ENCODE measurements around the gene INHBB. TPM values are rescaled to one million over a fixed set of nuclear protein-coding genes. Genes with fewer than 3 reads are reported as not detected.

INHBB gene
- polyA plus RNA-seq, 2 of the 4 experiments (the other 2 are of a cell fraction): 7.2 to 25.3 TPM

DNA sequence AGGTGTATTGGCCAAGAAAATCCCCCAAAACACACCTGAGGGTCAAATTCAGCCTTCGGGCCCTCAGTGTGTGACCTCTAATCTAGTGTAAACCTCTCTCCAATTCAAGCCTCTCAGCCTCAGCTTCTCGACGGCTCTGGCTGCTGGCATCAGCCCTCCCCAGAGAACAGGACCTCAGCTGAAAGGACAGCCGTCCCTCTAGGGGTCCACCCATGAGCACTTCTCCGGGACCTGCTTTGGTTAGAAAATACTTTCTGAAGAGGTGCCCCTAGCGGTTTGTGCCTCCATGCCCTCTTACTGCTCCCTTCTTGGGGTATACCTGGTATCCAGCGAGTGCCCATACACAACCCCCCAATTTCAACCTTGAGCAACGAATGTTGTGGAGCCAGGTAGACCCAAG, 48.8 kb downstream of the INHBB start:
- CTCF ChIA-PET: interaction anchor here (0.5 to 1.1 kb wide), 2 partner anchors 16 to 754 kb away, joined by 3 read pairs; no protein-coding TSS in a partner anchor

DNA sequence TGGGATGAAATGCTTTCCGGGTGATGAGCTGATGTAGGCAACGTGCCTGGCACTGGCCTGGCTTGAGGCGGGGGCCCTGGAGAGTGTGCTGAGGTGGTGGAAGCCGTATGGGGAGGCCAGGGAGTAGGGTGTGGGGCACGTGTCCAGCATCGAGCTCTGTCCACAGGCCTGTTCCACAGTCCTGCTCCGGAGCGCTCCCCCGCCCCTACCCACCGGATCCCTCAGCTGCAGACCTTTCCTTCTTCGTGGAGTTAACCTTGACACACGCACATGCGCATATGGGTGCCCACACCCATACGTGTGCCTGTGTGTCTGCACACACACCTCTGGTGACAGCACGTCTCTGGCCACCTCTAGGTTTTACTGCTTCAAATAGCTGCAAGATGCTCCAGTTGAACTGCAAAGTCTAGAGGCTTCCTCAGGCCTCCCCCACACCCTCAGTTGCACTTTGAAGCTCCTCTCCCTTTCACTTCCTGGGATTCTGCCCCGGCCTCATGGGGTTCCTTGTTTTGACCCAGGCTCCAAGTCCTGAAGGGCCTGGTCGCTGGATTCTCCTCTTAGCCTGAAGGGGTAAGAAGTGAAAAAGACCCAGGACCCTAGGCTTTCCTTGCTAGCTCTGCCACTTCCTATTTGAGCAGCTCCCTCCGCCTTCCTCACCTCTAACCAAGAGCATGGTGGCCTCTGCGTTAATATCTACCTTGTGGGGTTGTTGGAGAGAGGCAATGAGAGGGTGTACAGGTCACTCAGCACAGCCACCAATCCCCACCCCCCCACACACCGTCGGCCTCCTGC, 49.5 kb downstream of the INHBB start:
- Histone ChIP-seq H3K4me1 (peaks cover 53% of the 10 kb centered on the region), H3K27ac (peak overlapping the region; percentile 87 to 98), H3K4me3 (no peak overlapping the region), H3K9me3 (no peaks in the 10 kb centered on the region), H3K4me2 (peak overlapping the region; percentile 65)
- ChIA-PET POLR2A (no interaction called here), CTCF (interaction anchor here (0.5 to 1.4 kb wide), 7 partner anchors 10 to 754 kb away, joined by 3 to 5 read pairs (median 3); no protein-coding TSS in a partner anchor)
- ATAC-seq (no peak), FAIRE-seq (no peak), DNase-seq (ENCODE audit: low read depth in 1 of 2, low spot score in 1 of 2) (no peak)
- TF ChIP-seq, protein P1, sequence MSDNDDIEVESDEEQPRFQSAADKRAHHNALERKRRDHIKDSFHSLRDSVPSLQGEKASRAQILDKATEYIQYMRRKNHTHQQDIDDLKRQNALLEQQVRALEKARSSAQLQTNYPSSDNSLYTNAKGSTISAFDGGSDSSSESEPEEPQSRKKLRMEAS (IDR thresholded peaks at IDR 0.05): 0 out of 2 replicates have a peak, but pooled peaks have one; percentile 13
- no peak for TF ChIP-seq EP300 (IDR thresholded peaks at IDR 0.05)
- WGBS (ENCODE audit: missing lambda C conversion rate): 91% methylated on average over 19 of the region's 21 CpGs

More for the DNA sequence above, 48.8 kb downstream of the INHBB start:
- no peak overlapping the region for H3K4me2 ChIP-seq
- 95% methylated on average over 7 of the region's 8 CpGs for WGBS (ENCODE audit: missing lambda C conversion rate)
- FAIRE-seq: no peak
- H3K9me3 ChIP-seq: no peaks in the 10 kb centered on the region
- no peak for DNase-seq (ENCODE audit: low read depth in 1 of 2, low spot score in 1 of 2)
- peak overlapping the region; percentile 87 to 98 for H3K27ac ChIP-seq
- ATAC-seq: no peak
- H3K4me1 ChIP-seq: peaks cover 51% of the 10 kb centered on the region
- TF ChIP-seq ZC3H11A (IDR thresholded peaks at IDR 0.05): no peak
- TF ChIP-seq CHD4 (IDR thresholded peaks at IDR 0.05; ENCODE audit: borderline replicate concordance): no peak
- no peak for TF ChIP-seq CBX2 (IDR thresholded peaks at IDR 0.05; ENCODE audit: borderline replicate concordance, low read depth)
- TF ChIP-seq, protein P2, sequence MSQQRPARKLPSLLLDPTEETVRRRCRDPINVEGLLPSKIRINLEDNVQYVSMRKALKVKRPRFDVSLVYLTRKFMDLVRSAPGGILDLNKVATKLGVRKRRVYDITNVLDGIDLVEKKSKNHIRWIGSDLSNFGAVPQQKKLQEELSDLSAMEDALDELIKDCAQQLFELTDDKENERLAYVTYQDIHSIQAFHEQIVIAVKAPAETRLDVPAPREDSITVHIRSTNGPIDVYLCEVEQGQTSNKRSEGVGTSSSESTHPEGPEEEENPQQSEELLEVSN (IDR thresholded peaks at IDR 0.05; ENCODE audit: borderline replicate concordance, low read depth): no peak
- no peak for TF ChIP-seq POLR2A (IDR thresholded peaks at IDR 0.05; ENCODE audit: low read length)
- no peak for TF ChIP-seq EP300 (IDR thresholded peaks at IDR 0.05)
- no peak for TF ChIP-seq ZNF302 (CRISPR knock-in tag; IDR thresholded peaks at IDR 0.05)
- TF ChIP-seq TP53 (CRISPR knock-in tag; IDR thresholded peaks at IDR 0.05): no peak
- TF ChIP-seq GATA3 (IDR thresholded peaks at IDR 0.05; ENCODE audit: borderline replicate concordance): no peak
- TF ChIP-seq RFX5 (IDR thresholded peaks at IDR 0.05): no peak
- no peak for TF ChIP-seq MAFK (IDR thresholded peaks at IDR 0.05; ENCODE audit: partially characterized antibody)
- TF ChIP-seq, protein P3, sequence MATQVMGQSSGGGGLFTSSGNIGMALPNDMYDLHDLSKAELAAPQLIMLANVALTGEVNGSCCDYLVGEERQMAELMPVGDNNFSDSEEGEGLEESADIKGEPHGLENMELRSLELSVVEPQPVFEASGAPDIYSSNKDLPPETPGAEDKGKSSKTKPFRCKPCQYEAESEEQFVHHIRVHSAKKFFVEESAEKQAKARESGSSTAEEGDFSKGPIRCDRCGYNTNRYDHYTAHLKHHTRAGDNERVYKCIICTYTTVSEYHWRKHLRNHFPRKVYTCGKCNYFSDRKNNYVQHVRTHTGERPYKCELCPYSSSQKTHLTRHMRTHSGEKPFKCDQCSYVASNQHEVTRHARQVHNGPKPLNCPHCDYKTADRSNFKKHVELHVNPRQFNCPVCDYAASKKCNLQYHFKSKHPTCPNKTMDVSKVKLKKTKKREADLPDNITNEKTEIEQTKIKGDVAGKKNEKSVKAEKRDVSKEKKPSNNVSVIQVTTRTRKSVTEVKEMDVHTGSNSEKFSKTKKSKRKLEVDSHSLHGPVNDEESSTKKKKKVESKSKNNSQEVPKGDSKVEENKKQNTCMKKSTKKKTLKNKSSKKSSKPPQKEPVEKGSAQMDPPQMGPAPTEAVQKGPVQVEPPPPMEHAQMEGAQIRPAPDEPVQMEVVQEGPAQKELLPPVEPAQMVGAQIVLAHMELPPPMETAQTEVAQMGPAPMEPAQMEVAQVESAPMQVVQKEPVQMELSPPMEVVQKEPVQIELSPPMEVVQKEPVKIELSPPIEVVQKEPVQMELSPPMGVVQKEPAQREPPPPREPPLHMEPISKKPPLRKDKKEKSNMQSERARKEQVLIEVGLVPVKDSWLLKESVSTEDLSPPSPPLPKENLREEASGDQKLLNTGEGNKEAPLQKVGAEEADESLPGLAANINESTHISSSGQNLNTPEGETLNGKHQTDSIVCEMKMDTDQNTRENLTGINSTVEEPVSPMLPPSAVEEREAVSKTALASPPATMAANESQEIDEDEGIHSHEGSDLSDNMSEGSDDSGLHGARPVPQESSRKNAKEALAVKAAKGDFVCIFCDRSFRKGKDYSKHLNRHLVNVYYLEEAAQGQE (IDR thresholded peaks at IDR 0.05): no peak
- TF ChIP-seq EHF (CRISPR knock-in tag; IDR thresholded peaks at IDR 0.05): no peak
- TF ChIP-seq ZSCAN20 (CRISPR knock-in tag; IDR thresholded peaks at IDR 0.05): no peak
- POLR2A ChIA-PET: no interaction called here
- H3K4me3 ChIP-seq: no peak overlapping the region

DNA sequence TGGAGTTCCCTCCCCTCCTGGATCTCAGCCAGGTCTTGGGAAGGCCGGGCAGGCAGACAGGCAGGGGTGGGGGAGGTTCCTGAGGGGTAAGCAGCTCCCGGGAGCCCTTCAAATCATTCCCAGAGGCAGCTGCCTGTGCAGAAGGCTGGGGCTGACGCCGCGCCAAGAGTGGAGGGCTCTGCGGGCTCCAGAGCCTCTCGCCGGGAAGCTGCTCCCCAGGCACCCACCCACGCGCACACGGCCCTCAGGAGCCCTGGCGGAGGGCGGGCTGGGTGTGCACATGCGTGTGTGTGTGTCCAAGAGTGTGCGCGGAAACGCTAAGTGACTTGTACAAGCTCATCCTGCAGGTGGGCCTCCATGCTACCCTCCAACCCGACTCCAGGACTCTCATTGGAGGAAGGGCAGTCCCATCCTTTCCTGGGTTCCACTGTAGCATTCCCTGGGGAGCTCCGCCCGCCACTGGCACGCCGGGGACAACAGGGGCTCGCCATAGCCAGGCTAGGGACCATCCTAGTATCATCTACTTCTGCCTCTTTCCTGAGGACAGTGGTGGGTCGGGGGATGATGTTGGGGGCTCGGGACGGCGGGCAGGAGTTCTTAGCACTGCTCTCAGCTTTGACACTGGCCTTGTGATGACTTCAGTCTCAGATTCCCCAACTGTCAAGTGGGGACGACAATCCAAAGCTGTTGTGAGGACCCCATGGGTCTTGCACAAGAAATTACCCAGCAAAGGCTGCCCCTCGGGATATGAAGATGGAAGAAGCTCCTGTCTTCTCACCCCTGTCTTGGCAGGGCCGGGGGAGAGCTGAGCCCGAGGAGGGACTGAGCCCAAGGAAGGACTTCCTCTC, 50.3 kb downstream of the INHBB start:
- 96% methylated on average over 11 of the region's 31 CpGs for WGBS (ENCODE audit: missing lambda C conversion rate)
- no peaks in the 10 kb centered on the region for H3K9me3 ChIP-seq
- DNase-seq (ENCODE audit: low read depth in 1 of 2, low spot score in 1 of 2) (peak in 1 of 2 experiments; percentile 54), FAIRE-seq (no peak), ATAC-seq (no peak)
- H3K4me3 ChIP-seq: no peak overlapping the region
- peak overlapping the region; percentile 87 to 98 for H3K27ac ChIP-seq
- peaks cover 56% of the 10 kb centered on the region for H3K4me1 ChIP-seq
- ChIA-PET POLR2A (interaction anchor here (0.6 kb wide), 1 partner anchor 52 kb away, joined by 5 read pairs; no protein-coding TSS in a partner anchor), CTCF (interaction anchor here (1.0 to 1.4 kb wide), 5 partner anchors 11 to 284 kb away, joined by 3 to 5 read pairs (median 4); no protein-coding TSS in a partner anchor)
- H3K4me2 ChIP-seq: peak overlapping the region; percentile 65
- no peak for TF ChIP-seq ZNF302 (CRISPR knock-in tag; IDR thresholded peaks at IDR 0.05)
- TF ChIP-seq CBX2 (IDR thresholded peaks at IDR 0.05; ENCODE audit: borderline replicate concordance, low read depth): no peak
- no peak for TF ChIP-seq POLR2A (IDR thresholded peaks at IDR 0.05; ENCODE audit: low read length)
- no peak for TF ChIP-seq MYC (IDR thresholded peaks at IDR 0.05; ENCODE audit: borderline replicate concordance, low read length)
- TF ChIP-seq, protein P3 (IDR thresholded peaks at IDR 0.05): no peak
- TF ChIP-seq MAZ (IDR thresholded peaks at IDR 0.05; ENCODE audit: borderline replicate concordance, low read depth, low read length): no peak
- no peak for TF ChIP-seq ZFP36 (IDR thresholded peaks at IDR 0.05; ENCODE audit: borderline replicate concordance, partially characterized antibody)
- TF ChIP-seq, protein P4, sequence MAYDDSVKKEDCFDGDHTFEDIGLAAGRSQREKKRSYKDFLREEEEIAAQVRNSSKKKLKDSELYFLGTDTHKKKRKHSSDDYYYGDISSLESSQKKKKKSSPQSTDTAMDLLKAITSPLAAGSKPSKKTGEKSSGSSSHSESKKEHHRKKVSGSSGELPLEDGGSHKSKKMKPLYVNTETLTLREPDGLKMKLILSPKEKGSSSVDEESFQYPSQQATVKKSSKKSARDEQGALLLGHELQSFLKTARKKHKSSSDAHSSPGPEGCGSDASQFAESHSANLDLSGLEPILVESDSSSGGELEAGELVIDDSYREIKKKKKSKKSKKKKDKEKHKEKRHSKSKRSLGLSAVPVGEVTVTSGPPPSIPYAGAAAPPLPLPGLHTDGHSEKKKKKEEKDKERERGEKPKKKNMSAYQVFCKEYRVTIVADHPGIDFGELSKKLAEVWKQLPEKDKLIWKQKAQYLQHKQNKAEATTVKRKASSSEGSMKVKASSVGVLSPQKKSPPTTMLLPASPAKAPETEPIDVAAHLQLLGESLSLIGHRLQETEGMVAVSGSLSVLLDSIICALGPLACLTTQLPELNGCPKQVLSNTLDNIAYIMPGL (CRISPR knock-in tag; IDR thresholded peaks at IDR 0.05; ENCODE audit: borderline replicate concordance): no peak
